SHP77 treated with DMSO at 0.1 percent for 48 hours (cell line): Measurements from ENCODE around the gene CACFD1.

ENCODE experiments used
- DNase-seq: peaks from one replicate; lab custom pipeline; 2025; lab: John Stamatoyannopoulos, UW

Gene CACFD1

GRCh38 chr9:133464638-133465037, 4.9 kb downstream of the CACFD1 start:
- DNase-seq = no peak

GRCh38 chr9:133465984-133466383, 6.2 kb downstream of the CACFD1 start:
- no peak for DNase-seq

GRCh38 chr9:133467101-133467500, 7.3 kb downstream of the CACFD1 start:
- DNase-seq = no peak

- no peak for DNase-seq
These were observed 8.6 kb downstream of the CACFD1 start for GRCh38 chr9:133468374-133468773.

- no peak for DNase-seq
These were observed 9.1 kb downstream of the CACFD1 start for GRCh38 chr9:133468777-133469421.

GRCh38 chr9:133470427-133470924, 10.7 kb downstream of the CACFD1 start:
- no peak for DNase-seq

- DNase-seq = no peak
These were observed 11.2 kb downstream of the CACFD1 start for GRCh38 chr9:133470988-133471387.

- DNase-seq = no peak
These were observed 11.9 kb downstream of the CACFD1 start for GRCh38 chr9:133471551-133472276.

GRCh38 chr9:133472277-133472645, 12.5 kb downstream of the CACFD1 start:
- DNase-seq = no peak

GRCh38 chr9:133472753-133473378, 13.1 kb downstream of the CACFD1 start:
- no peak for DNase-seq

- DNase-seq = no peak
These were observed 14.0 kb downstream of the CACFD1 start for GRCh38 chr9:133473743-133474142.

GRCh38 chr9:133474215-133474614, 14.4 kb downstream of the CACFD1 start:
- no peak for DNase-seq

GRCh38 chr9:133474853-133475252, 15.1 kb downstream of the CACFD1 start:
- no peak for DNase-seq

- no peak for DNase-seq
These were observed 15.7 kb downstream of the CACFD1 start for GRCh38 chr9:133475292-133476012.

- DNase-seq = no peak
These were observed 16.5 kb downstream of the CACFD1 start for GRCh38 chr9:133476036-133476931.

GRCh38 chr9:133476941-133477340, 17.2 kb downstream of the CACFD1 start:
- no peak for DNase-seq

- no peak for DNase-seq
These were observed 17.7 kb downstream of the CACFD1 start for GRCh38 chr9:133477461-133477860.

- DNase-seq = no peak
These were observed 18.4 kb downstream of the CACFD1 start for GRCh38 chr9:133477992-133478850.

GRCh38 chr9:133478851-133479711, 19.3 kb downstream of the CACFD1 start, which contains the start of gene SLC2A6:
Gene SLC2A6 (minus strand): TSS chr9:133479099. CDS start chr9:133479059, 40 bp downstream.
- peak; percentile 40 for DNase-seq
